K562 (cell line): Measurements from ENCODE around the gene ACAD10. TPM values are rescaled to one million over a fixed set of nuclear protein-coding genes. Genes with fewer than 3 reads are reported as not detected.
A peak's percentile ranks its signal among the peaks of the same experiment; 100 is the strongest.

Experiments used
- AFF1 ChIP-seq, 2 experiments: fragments of 450-650 bp; IDR thresholded peaks; 2 replicates each; pipeline ENCODE4 v1.6.1; 2018; ENCODE audit warnings: mild to moderate bottlenecking in 2 of 2, low read depth in 1 of 2; ENCODE audit not compliant: partially characterized antibody in 2 of 2
- ARNT ChIP-seq, 2 experiments: fragments of 450-650 bp; IDR thresholded peaks; 2 replicates each; pipeline ENCODE4 v1.6.1; 2016; ENCODE audit warnings: mild to moderate bottlenecking in 1 of 2
- BCOR ChIP-seq: fragments of 450-650 bp; IDR thresholded peaks from 2 replicates; pipeline ENCODE4 v1.6.1; 2016
- CEBPG ChIP-seq, 3 experiments: fragments of 200-800 bp in 1 of 3; sonication (Bioruptor generic) in 1 of 3; sonication (generic) in 1 of 3; formaldehyde crosslinking in 1 of 3; IDR thresholded peaks in 2 of 3; conservative IDR thresholded peaks in 1 of 3; 2 replicates each; pipeline versions ENCODE4 v1.6.1 to v1.8.0; 2016 to 2022; ENCODE audit warnings: missing compliant biosample characterization in 2 of 3, missing genetic modification characterization in 2 of 3, mild to moderate bottlenecking in 1 of 3, missing genetic modification reagents in 1 of 3
- HMBOX1 ChIP-seq: sonication (generic); IDR thresholded peaks from 2 replicates; pipeline ENCODE4 v1.6.1; 2016
- MTA3 ChIP-seq: fragments of 450-650 bp; formaldehyde crosslinking; IDR thresholded peaks from 2 replicates; pipeline ENCODE4 v1.6.1; 2017; ENCODE audit warnings: mild to moderate bottlenecking, borderline replicate concordance
- NEUROD1 ChIP-seq: fragments of 150-350 bp; IDR thresholded peaks from 2 replicates; pipeline ENCODE4 v1.6.1; 2014; ENCODE audit warnings: borderline replicate concordance, low read length, low read depth; ENCODE audit not compliant: partially characterized antibody
- NR2C2 ChIP-seq, 2 experiments: fragments of 200-800 bp in 1 of 2; sonication (Bioruptor generic) in 1 of 2; sonication (generic) in 1 of 2; formaldehyde crosslinking in 1 of 2; IDR thresholded peaks; 2 replicates each; pipeline versions ENCODE4 v1.6.1 to v1.8.0; 2016 to 2022; ENCODE audit warnings: mild to moderate bottlenecking in 1 of 2, missing compliant biosample characterization in 1 of 2, missing genetic modification characterization in 1 of 2, missing genetic modification reagents in 1 of 2
- RBBP5 ChIP-seq: fragments of 200-600 bp; sonication (generic); IDR thresholded peaks from 2 replicates; pipeline ENCODE4 v1.6.1; 2012; ENCODE audit warnings: borderline replicate concordance, mild to moderate bottlenecking, low read length, control low read depth, inconsistent platforms; ENCODE audit not compliant: insufficient read depth, poor library complexity, severe bottlenecking
- SMARCC2 ChIP-seq: fragments of 450-650 bp; IDR thresholded peaks from 2 replicates; pipeline ENCODE4 v1.6.1; 2017; ENCODE audit warnings: antibody characterized with exemption, moderate library complexity, mild to moderate bottlenecking, low read depth
- STAG1 ChIP-seq: sonication (generic); formaldehyde crosslinking; IDR thresholded peaks from 2 replicates; pipeline ENCODE4 v1.5.0; 2020; ENCODE audit warnings: missing genetic modification reagents, borderline replicate concordance
- SUPT5H ChIP-seq: fragments of 450-650 bp; IDR thresholded peaks from 2 replicates; pipeline ENCODE4 v1.6.1; 2016
- ZBTB7A ChIP-seq: IDR thresholded peaks from 2 replicates; pipeline ENCODE4 v1.6.1; 2011; ENCODE audit warnings: low read depth, mild to moderate bottlenecking, low read length, moderate library complexity, borderline replicate concordance; ENCODE audit not compliant: control insufficient read depth
- ZNF274 ChIP-seq: IDR thresholded peaks from 2 replicates; pipeline ENCODE4 v1.6.1; 2011; ENCODE audit warnings: low read depth, mild to moderate bottlenecking, low read length, moderate library complexity, borderline replicate concordance
- polyA plus RNA-seq, 8 experiments: library from polyadenylated mRNA; depleted of rRNA in 4 of 8; stranded (reverse) in 5 of 8; unstranded in 3 of 8; fragments of >200 nt; fragmentation: Nextera tagmentation in 2 of 8; fragmentation: Illumina TruSeq in 1 of 8; extraction: Ambion mirVana in 2 of 8; extraction: Trizol in 1 of 8; gene quantifications; 2 replicates each; pipeline versions ENCODE4 v1.2.1 to v1.2.3, GENCODE V29; 2011 to 2014; ENCODE audit warnings: inconsistent platforms in 1 of 8, missing spikeins in 1 of 8
- total RNA-seq, 7 experiments: library from RNA; depleted of rRNA in 6 of 7; stranded (reverse); fragments of >200 nt in 6 of 7; fragmentation: Illumina TruSeq in 2 of 7; extraction: Trizol in 2 of 7; gene quantifications; 2 replicates each; pipeline versions ENCODE4 v1.2.1 to v1.2.3, GENCODE V29; 2011 to 2021; ENCODE audit warnings: low replicate concordance in 1 of 7
- TF ChIP-seq, protein P1 (sequence below), 3 experiments: fragments of 200-800 bp in 1 of 3; fragments of 250-450 bp in 1 of 3; fragments of 450-650 bp in 1 of 3; sonication (Bioruptor Pico) in 1 of 3; sonication (Bioruptor generic) in 1 of 3; formaldehyde crosslinking in 1 of 3; IDR thresholded peaks; 2 replicates each; pipeline versions ENCODE4 v1.6.1 to v1.8.0; 2016 to 2022; ENCODE audit warnings: mild to moderate bottlenecking in 2 of 3, missing genetic modification characterization in 2 of 3, missing compliant biosample characterization in 1 of 3, moderate library complexity in 1 of 3

The ACAD10 gene
- total and polyA plus RNA-seq, 9 of the 15 experiments (the other 6 are each of a cell fraction or from before 2014, with no cell fraction given) = 2.3 to 19.2 (median 12.0) TPM

- TF ChIP-seq RBBP5 (peak; percentile 40), AFF1 (IDR thresholded peaks at IDR 0.05; ENCODE audit: low read depth in 1 of 2, partially characterized antibody in 2 of 2) (peak in 1 of 2 experiments; percentile 49), NEUROD1 (peak; percentile 55), SMARCC2 (peak; percentile 60), STAG1 (CRISPR knock-in tag) (no peak), ZNF274 (no peak), HMBOX1 (peak; percentile 70), ARNT (IDR thresholded peaks at IDR 0.05) (0 out of 4 replicates have a peak, but pooled peaks of 1 of the 2 experiments have one; percentile 71), NR2C2 (CRISPR knock-in tag; IDR thresholded peaks at IDR 0.05) (no peak), NR2C2 (tag; IDR thresholded peaks at IDR 0.05) (peak; percentile 71), MTA3 (peak; percentile 62), SUPT5H (peak; percentile 57), CEBPG (CRISPR knock-in tag; IDR thresholded peaks at IDR 0.05) (no peak), CEBPG (tag; conservative IDR thresholded peaks at IDR 0.05 in 1 of 2, IDR thresholded peaks at IDR 0.05 in 1 of 2) (peak in 1 of 2 experiments; percentile 33; a peak in 1 of 4 replicates), BCOR (peak; percentile 28; the same call in 1 of the 2 replicates), ZBTB7A (peak; percentile 29; the same call in 1 of the 2 replicates)
- TF ChIP-seq, protein P1, sequence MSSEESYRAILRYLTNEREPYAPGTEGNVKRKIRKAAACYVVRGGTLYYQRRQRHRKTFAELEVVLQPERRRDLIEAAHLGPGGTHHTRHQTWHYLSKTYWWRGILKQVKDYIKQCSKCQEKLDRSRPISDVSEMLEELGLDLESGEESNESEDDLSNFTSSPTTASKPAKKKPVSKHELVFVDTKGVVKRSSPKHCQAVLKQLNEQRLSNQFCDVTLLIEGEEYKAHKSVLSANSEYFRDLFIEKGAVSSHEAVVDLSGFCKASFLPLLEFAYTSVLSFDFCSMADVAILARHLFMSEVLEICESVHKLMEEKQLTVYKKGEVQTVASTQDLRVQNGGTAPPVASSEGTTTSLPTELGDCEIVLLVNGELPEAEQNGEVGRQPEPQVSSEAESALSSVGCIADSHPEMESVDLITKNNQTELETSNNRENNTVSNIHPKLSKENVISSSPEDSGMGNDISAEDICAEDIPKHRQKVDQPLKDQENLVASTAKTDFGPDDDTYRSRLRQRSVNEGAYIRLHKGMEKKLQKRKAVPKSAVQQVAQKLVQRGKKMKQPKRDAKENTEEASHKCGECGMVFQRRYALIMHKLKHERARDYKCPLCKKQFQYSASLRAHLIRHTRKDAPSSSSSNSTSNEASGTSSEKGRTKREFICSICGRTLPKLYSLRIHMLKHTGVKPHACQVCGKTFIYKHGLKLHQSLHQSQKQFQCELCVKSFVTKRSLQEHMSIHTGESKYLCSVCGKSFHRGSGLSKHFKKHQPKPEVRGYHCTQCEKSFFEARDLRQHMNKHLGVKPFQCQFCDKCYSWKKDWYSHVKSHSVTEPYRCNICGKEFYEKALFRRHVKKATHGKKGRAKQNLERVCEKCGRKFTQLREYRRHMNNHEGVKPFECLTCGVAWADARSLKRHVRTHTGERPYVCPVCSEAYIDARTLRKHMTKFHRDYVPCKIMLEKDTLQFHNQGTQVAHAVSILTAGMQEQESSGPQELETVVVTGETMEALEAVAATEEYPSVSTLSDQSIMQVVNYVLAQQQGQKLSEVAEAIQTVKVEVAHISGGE (CRISPR knock-in tag; IDR thresholded peaks at IDR 0.05) = 0 out of 6 replicates have a peak, but pooled peaks of 1 of the 3 experiments have one; percentile 47
Measured at GRCh38 chr12:111775205-111776193, 89.6 kb downstream of the ACAD10 start (continued).
